Measurements from ENCODE around the gene VRK1.

DNA sequence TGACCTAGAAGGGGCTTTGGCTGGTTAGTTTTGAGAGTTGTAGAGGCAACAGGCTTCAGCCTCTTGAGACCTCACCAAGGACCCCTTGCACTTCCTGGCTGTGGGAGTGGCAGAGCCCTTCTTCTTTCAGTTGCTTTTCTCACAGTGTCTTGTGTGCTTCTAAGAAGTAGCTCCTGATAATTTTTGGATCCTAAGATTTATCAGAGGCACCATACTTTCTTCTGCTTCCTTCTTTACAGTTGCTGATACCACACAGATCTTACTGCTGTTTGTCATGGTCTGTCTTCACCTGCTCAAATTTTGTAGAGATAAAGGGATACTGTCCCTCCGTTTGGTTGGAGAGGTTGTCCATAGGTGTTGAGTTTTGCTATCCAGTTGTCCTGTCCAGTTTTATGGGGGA, 33.8 kb downstream of the VRK1 start:
- TF ChIP-seq POLR2A (IDR thresholded peaks at IDR 0.05; ENCODE audit: low read depth, low read length), result no peak
- no peak for TF ChIP-seq POLR2AphosphoS5 (IDR thresholded peaks at IDR 0.05; ENCODE audit: low read depth, low read length)
- TF ChIP-seq TAF1 (IDR thresholded peaks at IDR 0.05; ENCODE audit: borderline replicate concordance, low read depth, low read length), result no peak
